ENCODE results near the gene MYOZ3. TPM values are rescaled to one million over a fixed set of nuclear protein-coding genes. Genes with fewer than 3 reads are reported as not detected.

Gene MYOZ3
- total and polyA plus RNA-seq, 10 of the 15 experiments (the other 5 are each of a cell fraction or from before 2014, with no cell fraction given), result 0.04 to 1.1 (median 0.10) TPM; not detected in 4

DNA sequence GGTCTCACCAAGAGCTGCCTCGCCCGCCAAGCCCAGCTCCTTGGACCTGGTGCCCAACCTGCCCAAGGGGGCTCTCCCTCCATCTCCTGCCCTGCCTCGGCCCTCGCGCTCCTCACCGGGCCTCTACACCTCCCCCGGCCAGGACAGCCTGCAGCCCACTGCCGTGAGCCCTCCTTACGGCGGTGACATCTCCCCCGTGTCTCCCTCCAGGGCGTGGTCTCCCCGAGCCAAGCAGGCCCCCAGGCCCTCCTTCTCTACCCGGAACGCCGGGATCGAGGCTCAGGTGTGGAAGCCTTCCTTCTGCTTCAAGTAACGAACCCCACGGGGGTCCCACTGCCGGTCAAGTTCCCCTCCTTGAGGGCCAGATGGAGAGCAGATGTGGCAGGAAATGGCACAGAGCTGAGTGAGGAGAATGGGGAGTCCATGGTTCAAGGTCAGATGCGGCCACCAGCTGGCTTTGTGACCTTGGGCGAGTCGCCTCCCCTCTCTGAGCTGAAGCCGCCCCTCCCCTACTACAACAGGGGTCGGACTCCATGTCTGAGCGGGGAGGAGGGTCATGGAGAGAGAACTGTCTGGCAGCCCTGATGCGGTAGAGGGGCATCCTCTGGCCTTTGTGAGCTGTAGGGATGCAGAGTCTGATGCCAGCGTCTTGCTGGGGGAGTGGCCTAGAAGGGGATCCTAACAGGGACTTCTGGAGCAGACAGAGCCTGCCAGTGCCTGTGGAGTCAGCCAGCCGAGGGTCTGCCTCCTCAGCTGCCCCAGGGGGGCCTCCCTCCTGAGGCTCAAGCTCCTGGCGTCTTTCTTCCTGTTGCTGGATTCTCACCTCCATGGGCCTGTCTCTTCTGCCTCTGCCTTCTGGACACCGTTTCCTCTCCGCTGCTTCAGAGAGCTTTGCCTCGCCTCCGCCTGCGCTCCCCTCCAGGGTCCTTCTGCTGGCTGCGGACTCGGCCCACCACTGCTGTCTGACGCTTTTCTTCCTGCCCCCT lies 10.7 kb upstream of the MYOZ3 start (continued):
- TF ChIP-seq ETV6 (conservative IDR thresholded peaks at IDR 0.05 in 1 of 2, IDR thresholded peaks at IDR 0.05 in 1 of 2; ENCODE audit: borderline replicate concordance in 1 of 2, low read depth in 1 of 2), result no peak
- TF ChIP-seq NBN (IDR thresholded peaks at IDR 0.05), result no peak
- TF ChIP-seq PML (IDR thresholded peaks at IDR 0.05; ENCODE audit: low read length), result no peak
- no peak for TF ChIP-seq BACH1 (IDR thresholded peaks at IDR 0.05; ENCODE audit: borderline replicate concordance)
- no peak for TF ChIP-seq RCOR1 (conservative IDR thresholded peaks at IDR 0.05; ENCODE audit: low read depth, low read length)

DNA sequence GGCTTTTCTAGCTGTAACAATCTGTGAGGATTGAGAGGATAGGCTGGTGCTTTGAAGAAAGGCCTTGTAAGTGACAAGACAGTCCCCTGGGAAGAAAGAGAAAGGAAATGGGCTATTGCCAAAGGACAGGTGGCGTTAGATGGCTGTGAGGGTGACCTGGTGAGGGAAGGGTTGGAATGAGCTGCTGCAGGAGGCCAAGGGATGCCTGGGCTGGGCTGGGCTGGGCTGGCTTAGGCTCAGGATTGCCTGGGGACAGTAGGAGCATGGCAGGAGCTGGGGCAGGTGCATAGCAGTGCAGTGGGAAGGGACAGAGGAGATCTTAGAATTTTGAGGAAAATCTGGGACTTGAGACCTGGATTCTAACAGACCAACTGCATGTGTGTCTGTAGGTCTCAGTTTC lies 9.7 kb upstream of the MYOZ3 start:
- H3K4me1 ChIP-seq (ENCODE audit: control insufficient read depth, insufficient read depth, low read length), result peaks cover 6% of the 10 kb centered on the region; the same call in 1 of the 2 replicates
- FAIRE-seq (no peak), ATAC-seq (no peak), DNase-seq (ENCODE audit: low read depth, low spot score) (no peak)
- in situ Hi-C loops (cut with MboI) (loop anchor here (5.0 to 10.0 kb wide), 2 partner anchors 89 to 197 kb away; no protein-coding TSS in a partner anchor), intact Hi-C loops (cut with micrococcal nuclease; ENCODE audit: unreplicated experiment) (loop anchor here (10.0 kb wide), 1 partner anchor 197 kb away; no protein-coding TSS in a partner anchor)
- SMC1A ChIA-PET (ENCODE audit: uncharacterized antibody, unreplicated experiment), result interaction anchor here (5.8 kb wide), 1 partner anchor 90 kb away, joined by 61 read pairs; no protein-coding TSS in a partner anchor
- CTCF ChIA-PET, result interaction anchor here (0.8 to 12.7 kb wide), 5 partner anchors 24 to 195 kb away, joined by 3 to 236 read pairs (median 4); partner anchors contain the start of gene IRGM
- H3K27ac ChIP-seq (ENCODE audit: control insufficient read depth, insufficient read depth), result no peak overlapping the region
- no peaks in the 10 kb centered on the region for H4K20me1 ChIP-seq (ENCODE audit: control insufficient read depth, insufficient read depth)
- POLR2A ChIA-PET, result no interaction called here
- no peak overlapping the region for H3K4me2 ChIP-seq (ENCODE audit: control insufficient read depth, insufficient read depth)
- H3K4me3 ChIP-seq, result no peak overlapping the region
- no peaks in the 10 kb centered on the region for H3K9me3 ChIP-seq (replicated peaks; ENCODE audit: control insufficient read depth, insufficient read depth, low read length)
- BruUV-seq (replicated peaks), result no TSS peak
- H3K27me3 ChIP-seq (replicated peaks in 1 of 2; ENCODE audit: control insufficient read depth in 2 of 2, insufficient read depth in 2 of 2, low read length in 1 of 2), result no peaks in the 10 kb centered on the region
- 56% methylated on average over 1 of the region's 1 CpG for WGBS (ENCODE audit: insufficient coverage, insufficient replicate concordance, low lambda C conversion rate, missing lambda C conversion rate)
- H3K79me2 ChIP-seq (ENCODE audit: control insufficient read depth, insufficient read depth, low read length), result no peaks in the 10 kb centered on the region
- RAD21 ChIA-PET (ENCODE audit: unreplicated experiment), result interaction anchor here (0.8 to 1.7 kb wide), 4 partner anchors 25 to 397 kb away, joined by 3 to 6 read pairs (median 4); no protein-coding TSS in a partner anchor
- no peak overlapping the region for H3K9ac ChIP-seq (ENCODE audit: control insufficient read depth, insufficient read depth, low read length)
- H2AFZ ChIP-seq (ENCODE audit: control insufficient read depth, low read depth, low read length), result no peak overlapping the region
- TF ChIP-seq STAT3 (IDR thresholded peaks at IDR 0.05; ENCODE audit: low read depth, low read length), result no peak
- no peak for TF ChIP-seq EP300 (IDR thresholded peaks at IDR 0.05; ENCODE audit: borderline replicate concordance in 1 of 2, control insufficient read depth in 1 of 2, low read depth in 2 of 2, low read length in 2 of 2)
- TF ChIP-seq HDAC6 (IDR thresholded peaks at IDR 0.05; ENCODE audit: unreplicated experiment), result no peak
- TF ChIP-seq TCF7 (IDR thresholded peaks at IDR 0.05; ENCODE audit: borderline replicate concordance), result no peak
- TF ChIP-seq, protein P1, sequence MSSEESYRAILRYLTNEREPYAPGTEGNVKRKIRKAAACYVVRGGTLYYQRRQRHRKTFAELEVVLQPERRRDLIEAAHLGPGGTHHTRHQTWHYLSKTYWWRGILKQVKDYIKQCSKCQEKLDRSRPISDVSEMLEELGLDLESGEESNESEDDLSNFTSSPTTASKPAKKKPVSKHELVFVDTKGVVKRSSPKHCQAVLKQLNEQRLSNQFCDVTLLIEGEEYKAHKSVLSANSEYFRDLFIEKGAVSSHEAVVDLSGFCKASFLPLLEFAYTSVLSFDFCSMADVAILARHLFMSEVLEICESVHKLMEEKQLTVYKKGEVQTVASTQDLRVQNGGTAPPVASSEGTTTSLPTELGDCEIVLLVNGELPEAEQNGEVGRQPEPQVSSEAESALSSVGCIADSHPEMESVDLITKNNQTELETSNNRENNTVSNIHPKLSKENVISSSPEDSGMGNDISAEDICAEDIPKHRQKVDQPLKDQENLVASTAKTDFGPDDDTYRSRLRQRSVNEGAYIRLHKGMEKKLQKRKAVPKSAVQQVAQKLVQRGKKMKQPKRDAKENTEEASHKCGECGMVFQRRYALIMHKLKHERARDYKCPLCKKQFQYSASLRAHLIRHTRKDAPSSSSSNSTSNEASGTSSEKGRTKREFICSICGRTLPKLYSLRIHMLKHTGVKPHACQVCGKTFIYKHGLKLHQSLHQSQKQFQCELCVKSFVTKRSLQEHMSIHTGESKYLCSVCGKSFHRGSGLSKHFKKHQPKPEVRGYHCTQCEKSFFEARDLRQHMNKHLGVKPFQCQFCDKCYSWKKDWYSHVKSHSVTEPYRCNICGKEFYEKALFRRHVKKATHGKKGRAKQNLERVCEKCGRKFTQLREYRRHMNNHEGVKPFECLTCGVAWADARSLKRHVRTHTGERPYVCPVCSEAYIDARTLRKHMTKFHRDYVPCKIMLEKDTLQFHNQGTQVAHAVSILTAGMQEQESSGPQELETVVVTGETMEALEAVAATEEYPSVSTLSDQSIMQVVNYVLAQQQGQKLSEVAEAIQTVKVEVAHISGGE (CRISPR knock-in tag; IDR thresholded peaks at IDR 0.05), result no peak
- no peak for TF ChIP-seq MEF2B (IDR thresholded peaks at IDR 0.05; ENCODE audit: partially characterized antibody, poor library complexity, severe bottlenecking)
- TF ChIP-seq DPF2 (IDR thresholded peaks at IDR 0.05), result no peak
- no peak for TF ChIP-seq TBL1XR1 (IDR thresholded peaks at IDR 0.05; ENCODE audit: low read depth, low read length)
- TF ChIP-seq KLF5 (IDR thresholded peaks at IDR 0.05; ENCODE audit: partially characterized antibody), result no peak
- no peak for TF ChIP-seq IKZF2 (IDR thresholded peaks at IDR 0.05)
- H3K36me3 ChIP-seq (ENCODE audit: control insufficient read depth in 2 of 2, insufficient read depth in 2 of 2, low read length in 1 of 2), result no peaks in the 10 kb centered on the region
